HL-60 (cell line): Measurements from ENCODE around the gene SNTB2.

Experiments
- DNase-seq, 2 experiments: peaks; one replicate each; pipeline ENCODE4 v3.0.0-alpha.2; 2010 to 2020; ENCODE audit warnings: low read depth in 1 of 2, low spot score in 1 of 2
- H3K27ac ChIP-seq: fragments of 250-450 bp; sonication (Bioruptor Pico); replicated peaks from 2 replicates; pipeline ENCODE4 v1.5.1; 2020; ENCODE audit warnings: mild to moderate bottlenecking, moderate library complexity
- H3K27me3 ChIP-seq: fragments of 250-450 bp; sonication (Bioruptor Pico); 2 replicates; pipeline ENCODE4 v1.5.1; 2021; ENCODE audit warnings: mild to moderate bottlenecking, moderate library complexity; ENCODE audit not compliant: insufficient read depth, poor library complexity, severe bottlenecking
- H3K4me3 ChIP-seq: replicated peaks from 2 replicates; pipeline ENCODE4 v1.5.1; 2011; ENCODE audit warnings: mild to moderate bottlenecking, control low read depth, low read length; ENCODE audit not compliant: insufficient read depth
- GABPA ChIP-seq: IDR thresholded peaks from 2 replicates; pipeline ENCODE4 v1.6.1; 2012; ENCODE audit warnings: low read depth
- POLR2AphosphoS5 ChIP-seq: IDR thresholded peaks from 2 replicates; pipeline ENCODE4 v1.6.1; 2012; ENCODE audit warnings: low read depth
- SPI1 ChIP-seq: IDR thresholded peaks from 2 replicates; pipeline ENCODE4 v1.6.1; 2012; ENCODE audit warnings: low read depth, mild to moderate bottlenecking, borderline replicate concordance
- TF ChIP-seq, protein P1 (sequence below): IDR thresholded peaks from 2 replicates; pipeline ENCODE4 v1.6.1; 2012; ENCODE audit warnings: low read depth; ENCODE audit not compliant: insufficient replicate concordance
- TF ChIP-seq, protein P2 (sequence below): IDR thresholded peaks from one replicate; pipeline ENCODE4 v1.5.1; 2011; ENCODE audit warnings: low read length, control low read depth, inconsistent platforms; ENCODE audit not compliant: insufficient read depth

SNTB2 gene

DNA sequence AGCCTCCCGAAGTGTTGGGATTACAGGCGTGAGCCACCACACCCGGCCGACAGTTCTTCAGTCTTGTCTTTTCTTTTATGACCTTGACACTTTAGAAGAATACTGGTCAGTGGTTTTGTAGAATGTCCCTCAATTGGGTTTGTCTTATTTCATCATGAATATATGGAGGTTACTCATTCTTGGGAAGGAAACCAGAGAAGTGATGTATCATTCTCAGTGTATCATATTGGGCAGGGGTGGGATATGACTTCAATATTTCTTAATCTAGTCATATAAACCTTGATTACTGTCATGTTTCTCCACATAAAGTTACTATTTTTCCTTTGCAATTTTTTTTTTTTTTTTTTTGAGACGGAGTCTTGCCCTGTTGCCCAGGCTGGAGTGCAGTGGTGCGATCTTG lies 36.9 kb downstream of the SNTB2 start:
- DNase-seq = no peak
- Histone ChIP-seq H3K27me3 (no peaks in the 10 kb centered on the region), H3K27ac (no peak overlapping the region), H3K4me3 (no peak overlapping the region)
- TF ChIP-seq, protein P1, sequence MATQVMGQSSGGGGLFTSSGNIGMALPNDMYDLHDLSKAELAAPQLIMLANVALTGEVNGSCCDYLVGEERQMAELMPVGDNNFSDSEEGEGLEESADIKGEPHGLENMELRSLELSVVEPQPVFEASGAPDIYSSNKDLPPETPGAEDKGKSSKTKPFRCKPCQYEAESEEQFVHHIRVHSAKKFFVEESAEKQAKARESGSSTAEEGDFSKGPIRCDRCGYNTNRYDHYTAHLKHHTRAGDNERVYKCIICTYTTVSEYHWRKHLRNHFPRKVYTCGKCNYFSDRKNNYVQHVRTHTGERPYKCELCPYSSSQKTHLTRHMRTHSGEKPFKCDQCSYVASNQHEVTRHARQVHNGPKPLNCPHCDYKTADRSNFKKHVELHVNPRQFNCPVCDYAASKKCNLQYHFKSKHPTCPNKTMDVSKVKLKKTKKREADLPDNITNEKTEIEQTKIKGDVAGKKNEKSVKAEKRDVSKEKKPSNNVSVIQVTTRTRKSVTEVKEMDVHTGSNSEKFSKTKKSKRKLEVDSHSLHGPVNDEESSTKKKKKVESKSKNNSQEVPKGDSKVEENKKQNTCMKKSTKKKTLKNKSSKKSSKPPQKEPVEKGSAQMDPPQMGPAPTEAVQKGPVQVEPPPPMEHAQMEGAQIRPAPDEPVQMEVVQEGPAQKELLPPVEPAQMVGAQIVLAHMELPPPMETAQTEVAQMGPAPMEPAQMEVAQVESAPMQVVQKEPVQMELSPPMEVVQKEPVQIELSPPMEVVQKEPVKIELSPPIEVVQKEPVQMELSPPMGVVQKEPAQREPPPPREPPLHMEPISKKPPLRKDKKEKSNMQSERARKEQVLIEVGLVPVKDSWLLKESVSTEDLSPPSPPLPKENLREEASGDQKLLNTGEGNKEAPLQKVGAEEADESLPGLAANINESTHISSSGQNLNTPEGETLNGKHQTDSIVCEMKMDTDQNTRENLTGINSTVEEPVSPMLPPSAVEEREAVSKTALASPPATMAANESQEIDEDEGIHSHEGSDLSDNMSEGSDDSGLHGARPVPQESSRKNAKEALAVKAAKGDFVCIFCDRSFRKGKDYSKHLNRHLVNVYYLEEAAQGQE = no peak
- TF ChIP-seq SPI1 (no peak), POLR2AphosphoS5 (no peak), GABPA (no peak)
- TF ChIP-seq, protein P2, sequence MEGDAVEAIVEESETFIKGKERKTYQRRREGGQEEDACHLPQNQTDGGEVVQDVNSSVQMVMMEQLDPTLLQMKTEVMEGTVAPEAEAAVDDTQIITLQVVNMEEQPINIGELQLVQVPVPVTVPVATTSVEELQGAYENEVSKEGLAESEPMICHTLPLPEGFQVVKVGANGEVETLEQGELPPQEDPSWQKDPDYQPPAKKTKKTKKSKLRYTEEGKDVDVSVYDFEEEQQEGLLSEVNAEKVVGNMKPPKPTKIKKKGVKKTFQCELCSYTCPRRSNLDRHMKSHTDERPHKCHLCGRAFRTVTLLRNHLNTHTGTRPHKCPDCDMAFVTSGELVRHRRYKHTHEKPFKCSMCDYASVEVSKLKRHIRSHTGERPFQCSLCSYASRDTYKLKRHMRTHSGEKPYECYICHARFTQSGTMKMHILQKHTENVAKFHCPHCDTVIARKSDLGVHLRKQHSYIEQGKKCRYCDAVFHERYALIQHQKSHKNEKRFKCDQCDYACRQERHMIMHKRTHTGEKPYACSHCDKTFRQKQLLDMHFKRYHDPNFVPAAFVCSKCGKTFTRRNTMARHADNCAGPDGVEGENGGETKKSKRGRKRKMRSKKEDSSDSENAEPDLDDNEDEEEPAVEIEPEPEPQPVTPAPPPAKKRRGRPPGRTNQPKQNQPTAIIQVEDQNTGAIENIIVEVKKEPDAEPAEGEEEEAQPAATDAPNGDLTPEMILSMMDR = no peak

DNA sequence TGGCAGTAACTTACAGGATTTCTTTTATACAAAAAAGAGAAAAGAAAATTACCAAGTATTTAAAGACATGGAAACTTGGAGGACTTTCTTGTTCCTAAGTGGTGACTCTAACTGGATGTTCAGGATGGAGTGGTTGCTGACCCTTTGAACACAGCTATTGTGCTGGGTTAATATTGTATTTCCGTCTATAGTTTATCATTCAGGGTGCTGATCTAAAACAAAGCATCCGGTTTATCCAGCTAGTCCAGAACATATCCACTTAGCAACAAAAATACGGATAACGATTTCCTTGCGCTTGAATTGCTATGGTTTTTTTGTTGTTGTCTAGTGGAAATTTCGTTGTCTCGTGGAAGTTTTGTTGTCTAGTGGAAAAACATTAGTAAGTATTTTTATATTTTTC lies 38.2 kb downstream of the SNTB2 start:
- no peak for TF ChIP-seq SPI1
- TF ChIP-seq GABPA = no peak
- TF ChIP-seq, protein P1 = no peak
- TF ChIP-seq, protein P2 = no peak
- no peak for TF ChIP-seq POLR2AphosphoS5
- Histone ChIP-seq H3K4me3 (no peak overlapping the region), H3K27me3 (no peaks in the 10 kb centered on the region), H3K27ac (no peak overlapping the region)
- no peak for DNase-seq

DNA sequence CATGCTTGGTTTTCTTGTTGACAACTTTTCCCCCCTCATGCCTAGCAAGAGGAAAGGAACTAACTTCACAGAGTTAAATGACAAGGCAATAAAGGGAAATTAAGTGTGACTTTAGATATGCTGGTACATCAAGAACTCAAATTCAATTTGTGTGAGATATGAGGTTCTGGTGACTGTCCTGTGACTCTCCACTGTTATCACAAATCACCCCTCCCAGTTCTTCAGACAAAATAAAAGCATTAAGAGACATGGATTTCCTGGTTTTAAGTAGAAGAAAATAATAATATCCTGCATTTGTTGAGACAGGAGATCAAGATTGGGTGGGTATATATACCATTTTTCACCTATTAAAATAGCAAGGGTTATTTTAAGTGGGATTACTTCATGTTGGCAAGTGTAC lies 46.2 kb downstream of the SNTB2 start:
- Histone ChIP-seq H3K4me3 (no peak overlapping the region), H3K27me3 (no peaks in the 10 kb centered on the region), H3K27ac (no peak overlapping the region)
- no peak for TF ChIP-seq SPI1
- TF ChIP-seq, protein P1 = no peak
- TF ChIP-seq, protein P2 = no peak
- no peak for TF ChIP-seq GABPA
- TF ChIP-seq POLR2AphosphoS5 = no peak
- DNase-seq = no peak
